NCI-H1092 (cell line): ENCODE data around the gene CYP2W1.
A peak's percentile ranks its signal among the peaks of the same experiment; 100 is the strongest.
"Not testable (repeated sequence)": the region's sequence is repeated elsewhere in the genome, so short reads cannot be mapped to it uniquely, and the experiment has no call there.

Experiments
- DNase-seq: peaks from one replicate; lab custom pipeline; 2025; lab: John Stamatoyannopoulos, UW

CYP2W1 gene

GRCh38 chr7:1028775-1029636 is 46.0 kb downstream of the CYP2W1 start:
- peak; percentile 63 for DNase-seq

DNA sequence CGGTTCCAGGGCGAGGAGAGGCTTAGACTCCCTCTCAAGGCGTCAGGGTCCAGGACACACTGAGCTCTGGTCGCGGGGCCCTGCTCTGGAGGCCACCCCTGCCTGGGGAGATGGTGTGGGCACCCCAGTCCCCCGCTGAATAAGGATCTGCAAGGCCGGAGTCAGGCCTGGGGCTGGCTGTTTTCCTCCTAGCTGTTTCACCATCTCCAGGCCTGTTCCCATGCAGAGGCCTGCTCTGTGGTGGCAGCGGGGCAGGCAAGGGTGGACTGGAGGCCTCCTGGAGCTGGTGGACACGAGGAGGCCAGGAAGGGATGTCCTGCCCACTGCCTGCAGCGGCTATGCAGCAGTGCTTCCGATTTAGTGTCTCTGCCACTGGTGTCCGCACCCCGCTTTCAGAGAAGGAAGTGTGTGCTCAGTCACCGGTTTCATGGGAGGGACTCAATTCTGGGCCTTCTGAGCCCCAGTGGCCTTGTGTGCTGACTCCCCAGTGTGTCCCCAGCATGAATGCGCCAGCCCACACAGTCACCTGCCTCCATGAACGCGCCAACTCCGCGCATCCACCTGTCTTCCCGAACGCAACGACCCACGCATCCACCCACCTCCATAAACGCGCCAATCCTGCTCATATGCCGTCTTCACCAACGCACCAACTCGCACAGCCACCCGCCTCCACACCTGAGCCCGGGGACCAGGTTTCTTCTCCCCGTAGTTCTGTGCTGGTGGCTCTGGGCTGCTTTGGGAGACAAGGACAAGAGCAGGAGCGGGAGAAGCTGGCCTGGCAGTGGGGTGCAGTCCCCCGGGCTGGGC is 46.9 kb downstream of the CYP2W1 start:
- no peak for DNase-seq

DNA sequence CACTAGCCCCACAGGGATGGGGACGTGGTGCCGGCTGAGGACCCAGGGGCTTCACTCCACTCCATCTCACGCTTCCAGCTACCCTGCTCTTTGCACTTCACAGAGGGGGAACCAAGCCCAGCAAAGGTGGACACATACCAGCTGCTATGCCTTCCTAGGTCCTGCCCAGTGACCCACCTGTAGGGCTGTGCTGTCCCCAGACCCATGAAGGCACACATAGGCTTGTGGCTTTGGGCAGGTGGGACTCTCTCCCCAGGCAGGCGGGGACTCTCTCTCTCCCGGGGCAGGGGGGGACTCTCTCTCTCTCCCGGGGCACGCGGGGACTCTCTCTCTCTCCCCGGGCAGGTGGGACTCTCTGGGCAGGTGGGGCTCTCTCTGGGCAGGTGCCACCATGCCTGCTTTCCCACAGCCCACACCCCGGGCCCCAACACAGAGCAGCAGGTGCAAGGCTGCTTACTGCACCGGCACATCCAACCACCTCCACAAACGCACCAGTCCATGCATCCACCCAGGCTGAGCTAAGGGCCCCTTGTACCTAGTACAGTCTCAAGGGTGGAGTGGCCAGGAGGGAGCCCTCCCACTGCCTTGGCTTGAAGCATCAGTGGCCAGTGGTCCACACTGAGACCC is 47.6 kb downstream of the CYP2W1 start:
- DNase-seq: no peak

DNA sequence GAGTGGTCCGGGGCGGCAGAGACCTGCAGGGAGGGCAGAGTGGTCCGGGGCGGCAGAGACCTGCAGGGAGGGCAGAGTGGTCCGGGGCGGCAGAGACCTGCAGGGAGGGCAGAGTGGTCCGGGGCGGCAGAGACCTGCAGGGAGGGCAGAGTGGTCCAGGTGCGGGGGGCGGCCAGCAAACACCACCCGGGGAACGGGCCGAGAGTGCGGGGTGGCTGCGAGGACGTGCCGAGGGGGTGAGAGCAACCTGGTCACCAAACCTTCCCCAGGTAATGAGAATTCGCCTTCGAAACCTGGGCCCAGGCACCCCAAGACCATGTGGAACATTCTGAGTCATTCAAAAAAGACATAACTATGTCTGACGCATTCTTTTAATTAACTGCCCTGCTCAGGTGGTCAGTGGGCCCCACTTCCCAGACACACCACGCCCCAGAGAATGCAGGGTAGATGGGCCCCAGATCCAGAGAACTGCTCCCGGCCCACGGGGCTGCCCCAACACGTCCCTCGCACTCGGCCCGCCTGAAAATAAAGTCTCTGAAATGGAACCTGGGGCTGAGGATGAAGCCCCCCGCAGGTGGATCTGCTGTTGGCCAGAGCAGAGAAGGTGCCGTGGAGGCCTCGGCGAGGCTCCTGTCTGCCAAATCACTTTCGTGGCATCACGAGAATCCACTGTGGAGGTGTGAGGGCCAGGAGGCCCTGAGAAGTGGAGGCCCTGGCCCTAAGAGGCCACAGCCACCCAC is 48.9 kb downstream of the CYP2W1 start:
- no peak for DNase-seq

DNA sequence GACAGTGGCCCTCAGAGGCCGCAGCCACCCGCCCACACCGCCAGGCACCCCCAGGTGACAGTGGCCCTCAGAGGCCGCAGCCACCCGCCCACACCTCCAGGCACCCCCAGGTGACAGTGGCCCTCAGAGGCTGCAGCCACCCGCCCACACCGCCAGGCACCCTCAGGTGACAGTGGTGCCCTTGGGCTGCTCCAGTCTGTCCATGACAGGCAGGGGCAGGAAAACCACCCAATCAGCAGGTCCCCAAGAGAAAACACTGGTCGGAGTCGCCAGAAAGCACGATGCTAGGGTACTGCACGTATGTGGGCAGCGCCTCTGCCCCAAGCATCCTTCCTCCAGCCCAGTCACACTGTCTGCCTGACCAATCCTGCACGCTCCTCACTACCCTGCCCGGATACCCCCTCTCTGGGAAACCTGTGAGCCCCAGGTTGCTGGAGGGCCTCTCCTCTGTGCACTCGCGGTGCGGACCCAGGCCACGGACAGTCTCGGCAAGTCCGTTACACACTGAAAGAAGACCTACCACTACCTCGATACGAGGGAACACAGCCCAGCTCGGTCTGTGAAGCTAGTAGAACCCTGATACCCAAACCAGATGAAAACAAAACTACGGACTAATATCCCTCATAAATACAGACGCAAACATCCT is 49.7 kb downstream of the CYP2W1 start:
- DNase-seq: no peak

GRCh38 chr7:1033546-1034145 is 50.7 kb downstream of the CYP2W1 start:
- no peak for DNase-seq

- not testable (repeated sequence) for DNase-seq
Measured at GRCh38 chr7:1034769-1035168, 51.8 kb downstream of the CYP2W1 start.

- not testable (repeated sequence) for DNase-seq
Measured at GRCh38 chr7:1036164-1036928, 53.4 kb downstream of the CYP2W1 start.
